ENCODE data around the gene CHST10. TPM values are rescaled to one million over a fixed set of nuclear protein-coding genes. Genes with fewer than 3 reads are reported as not detected.

The CHST10 gene
- total RNA-seq, 2 donors from 2014 or later: 3.3 to 9.9 TPM

DNA sequence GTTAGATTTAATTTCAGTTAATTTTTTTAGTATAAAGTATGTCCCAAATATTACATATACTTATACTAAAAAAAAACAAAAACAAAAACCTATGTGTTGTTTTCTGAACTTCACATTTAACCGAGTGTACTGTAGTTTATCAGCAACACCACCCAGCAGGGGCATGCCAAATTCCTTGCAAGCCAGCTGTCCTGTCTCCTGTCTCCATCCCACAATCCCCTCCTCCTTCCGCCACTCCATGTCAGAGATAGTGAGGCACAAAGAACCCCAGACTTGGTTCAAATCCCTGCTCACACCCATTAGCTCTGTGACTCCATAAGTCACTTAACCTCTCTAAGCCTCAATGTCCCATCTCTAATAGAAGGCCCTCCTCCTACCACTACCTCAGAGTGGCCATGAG lies 9.4 kb downstream of the CHST10 start:
- H3K27me3 Mint-ChIP-seq: no peaks in the 10 kb centered on the region
- no peaks in the 10 kb centered on the region for H3K36me3 Mint-ChIP-seq (ENCODE audit: low read depth)
- no peak for ATAC-seq (replicated peaks)
- H3K4me3 Mint-ChIP-seq: no peak overlapping the region
- H3K27ac Mint-ChIP-seq: no peak overlapping the region
- H3K4me1 Mint-ChIP-seq: no peaks in the 10 kb centered on the region
- no peaks in the 10 kb centered on the region for H3K9me3 Mint-ChIP-seq

DNA sequence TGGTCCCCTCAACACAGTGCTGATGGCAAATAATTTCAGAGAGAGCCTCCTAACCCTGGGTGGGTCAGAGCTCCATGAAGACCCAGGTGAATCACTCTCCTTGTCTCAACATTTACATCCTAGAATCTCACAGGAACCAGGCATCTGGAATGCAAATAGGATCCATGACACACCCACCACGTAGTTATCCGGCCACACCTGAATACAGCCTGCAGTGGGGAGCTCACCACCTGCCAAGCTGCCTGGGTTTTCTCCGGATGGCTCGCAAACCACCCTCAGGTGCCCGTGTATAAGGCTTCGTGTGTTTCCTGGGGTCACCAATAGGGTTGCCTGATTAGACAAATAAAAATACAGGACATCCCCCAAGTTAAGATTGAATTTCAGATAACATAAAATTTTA lies 9.9 kb downstream of the CHST10 start:
- ATAC-seq (replicated peaks): no peak
- Mint-ChIP-seq H3K4me1 (no peaks in the 10 kb centered on the region), H3K9me3 (no peaks in the 10 kb centered on the region), H3K4me3 (no peak overlapping the region), H3K27me3 (no peaks in the 10 kb centered on the region), H3K27ac (no peak overlapping the region), H3K36me3 (ENCODE audit: low read depth) (no peaks in the 10 kb centered on the region)

DNA sequence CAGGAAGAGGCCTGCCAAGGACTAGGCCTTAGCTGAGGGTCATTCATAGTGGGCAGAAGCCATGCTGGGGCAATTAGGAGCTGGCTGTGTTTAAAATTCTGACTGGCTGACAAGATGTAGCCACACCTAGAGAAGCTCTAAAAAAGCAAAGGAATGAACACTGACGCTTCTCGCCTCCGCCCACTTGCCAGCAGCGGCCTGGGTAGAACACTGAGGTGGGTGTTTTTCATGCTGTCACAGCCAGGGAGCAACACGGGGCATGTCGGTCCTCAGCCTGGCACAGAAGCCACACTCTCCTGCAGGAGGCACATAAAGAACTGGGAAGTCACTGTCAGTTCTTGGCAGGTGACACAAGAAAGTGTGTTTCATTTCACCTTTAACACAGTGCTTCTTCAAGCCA lies 10.4 kb downstream of the CHST10 start:
- no peak overlapping the region for H3K27ac Mint-ChIP-seq
- H3K36me3 Mint-ChIP-seq (ENCODE audit: low read depth): no peaks in the 10 kb centered on the region
- no peak for ATAC-seq (replicated peaks)

DNA sequence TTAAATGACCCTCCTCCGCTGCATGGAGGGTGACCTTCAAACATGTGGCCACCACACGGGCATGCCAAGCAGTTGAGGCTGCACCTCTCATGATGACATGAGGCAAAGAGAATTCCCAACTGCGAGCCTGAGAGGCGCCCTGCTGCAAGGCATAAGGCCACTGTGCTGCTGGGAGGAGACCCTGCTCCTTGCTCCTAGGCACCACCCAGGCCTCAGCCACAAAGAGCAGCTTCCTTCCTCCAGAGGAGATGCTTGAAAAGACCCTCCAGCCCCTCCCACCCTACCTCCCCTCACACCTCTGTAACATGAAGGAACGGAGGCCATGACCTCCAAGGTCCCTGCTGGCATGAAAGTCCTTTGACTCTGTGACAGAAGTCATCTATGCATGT lies 11.4 kb downstream of the CHST10 start:
- Mint-ChIP-seq H3K4me3 (no peak overlapping the region), H3K27ac (no peak overlapping the region), H3K9me3 (no peaks in the 10 kb centered on the region), H3K36me3 (ENCODE audit: low read depth) (no peaks in the 10 kb centered on the region), H3K4me1 (no peaks in the 10 kb centered on the region), H3K27me3 (no peaks in the 10 kb centered on the region)
- ATAC-seq (replicated peaks): no peak

More for the DNA sequence above, 10.4 kb downstream of the CHST10 start:
- no peaks in the 10 kb centered on the region for H3K27me3 Mint-ChIP-seq
- no peaks in the 10 kb centered on the region for H3K9me3 Mint-ChIP-seq
- no peak overlapping the region for H3K4me3 Mint-ChIP-seq
- no peaks in the 10 kb centered on the region for H3K4me1 Mint-ChIP-seq

DNA sequence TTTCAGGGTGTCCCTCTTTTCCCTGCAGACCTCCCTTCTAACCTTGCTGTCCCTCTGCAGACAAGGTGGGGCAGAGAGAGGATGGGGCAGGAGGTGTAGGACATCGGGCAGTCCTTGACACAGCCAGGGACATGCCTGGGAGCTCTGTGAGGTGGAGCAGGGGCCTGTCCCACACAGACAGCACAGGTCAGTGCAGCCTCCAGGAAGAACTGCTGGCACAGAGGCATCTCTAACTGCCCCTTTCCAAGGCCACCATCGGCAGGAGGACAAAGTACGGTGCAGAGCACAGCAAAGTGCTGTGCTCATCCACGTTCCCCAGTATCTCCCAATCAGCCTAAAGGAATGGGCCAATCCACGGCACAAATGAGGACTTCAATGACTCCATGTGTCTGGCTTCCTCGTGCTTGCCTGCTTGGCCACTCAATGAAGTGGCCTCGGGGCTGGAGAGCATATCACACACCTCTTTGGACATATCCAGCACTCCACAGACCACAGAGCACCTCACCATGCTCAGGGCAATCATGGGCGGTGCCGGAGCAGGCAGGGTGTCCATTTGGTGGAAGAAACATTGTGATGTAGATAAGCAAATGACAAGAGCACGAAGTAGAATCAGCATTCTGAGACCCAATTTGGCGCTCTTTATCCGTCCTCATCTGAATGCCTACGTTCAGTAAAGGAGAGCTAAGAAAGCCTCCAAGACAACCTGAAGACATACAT lies 11.9 kb downstream of the CHST10 start:
- Mint-ChIP-seq H3K4me1 (no peaks in the 10 kb centered on the region), H3K36me3 (ENCODE audit: low read depth) (no peaks in the 10 kb centered on the region), H3K27ac (no peak overlapping the region), H3K9me3 (no peaks in the 10 kb centered on the region), H3K4me3 (no peak overlapping the region), H3K27me3 (no peaks in the 10 kb centered on the region)
- no peak for ATAC-seq (replicated peaks)

DNA sequence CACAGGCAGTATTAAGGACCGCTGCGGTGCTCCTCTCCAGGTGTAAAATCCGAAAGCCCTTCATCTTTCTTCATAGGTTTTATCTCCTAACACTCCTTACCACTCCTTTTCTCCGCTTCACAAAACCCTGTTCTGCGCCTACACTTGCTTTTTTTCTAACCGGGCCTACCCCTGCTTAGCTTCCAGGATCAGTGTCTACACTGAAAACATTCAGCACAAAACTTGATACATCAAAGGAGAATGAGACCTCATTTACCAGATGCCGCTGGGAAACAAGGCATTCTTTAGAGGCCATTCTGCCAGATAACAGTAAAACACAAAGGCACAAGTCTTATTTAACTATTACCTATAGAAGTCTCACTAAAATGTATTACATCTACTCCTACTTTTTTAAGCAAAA lies 13.1 kb downstream of the CHST10 start:
- no peak for ATAC-seq (replicated peaks)
- H3K9me3 Mint-ChIP-seq: no peaks in the 10 kb centered on the region
- no peaks in the 10 kb centered on the region for H3K4me1 Mint-ChIP-seq
- no peaks in the 10 kb centered on the region for H3K27me3 Mint-ChIP-seq
- no peaks in the 10 kb centered on the region for H3K36me3 Mint-ChIP-seq (ENCODE audit: low read depth)
- H3K4me3 Mint-ChIP-seq: no peak overlapping the region
- no peak overlapping the region for H3K27ac Mint-ChIP-seq

DNA sequence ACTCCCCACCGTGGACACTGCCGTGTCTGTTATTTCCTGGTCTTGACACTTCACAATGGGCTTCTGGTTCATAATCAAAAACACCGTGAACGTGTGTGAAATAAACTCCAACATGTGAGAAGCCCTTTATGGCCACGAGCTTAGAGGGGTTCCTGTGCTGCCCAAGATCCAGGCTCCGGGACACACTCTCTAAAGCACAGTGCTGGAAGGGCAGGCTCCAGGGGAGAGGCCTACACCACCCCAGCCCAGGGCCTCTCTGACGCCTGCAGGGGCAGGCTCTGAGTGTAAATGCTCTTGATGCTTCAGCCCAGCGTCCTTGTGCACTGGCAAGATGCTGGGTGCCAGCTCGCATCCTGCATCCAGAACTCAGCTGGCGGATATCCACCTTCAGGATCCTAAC lies 13.7 kb downstream of the CHST10 start:
- Mint-ChIP-seq H3K27me3 (no peaks in the 10 kb centered on the region), H3K27ac (no peak overlapping the region), H3K9me3 (no peaks in the 10 kb centered on the region), H3K4me3 (no peak overlapping the region), H3K4me1 (no peaks in the 10 kb centered on the region), H3K36me3 (ENCODE audit: low read depth) (no peaks in the 10 kb centered on the region)
- no peak for ATAC-seq (replicated peaks)

DNA sequence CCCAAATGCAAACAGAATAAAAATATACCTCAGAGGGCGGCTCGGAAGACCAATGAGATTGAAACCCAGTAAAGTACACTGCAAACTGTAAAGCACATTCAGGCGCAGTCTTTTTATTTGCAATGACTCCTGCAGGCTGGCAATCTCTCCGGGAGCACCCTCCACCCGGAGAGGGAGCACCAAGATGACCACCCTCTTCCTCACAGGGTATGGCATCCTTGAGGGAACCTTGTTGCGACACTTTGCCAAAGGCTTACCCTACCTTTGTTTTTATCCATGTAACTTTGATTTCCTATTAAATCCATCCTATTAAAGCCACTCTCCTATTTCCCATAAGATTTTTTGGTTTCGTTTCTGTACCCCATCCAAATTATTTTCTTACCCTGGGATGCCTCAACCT lies 16.2 kb downstream of the CHST10 start:
- no peaks in the 10 kb centered on the region for H3K27me3 Mint-ChIP-seq
- no peaks in the 10 kb centered on the region for H3K36me3 Mint-ChIP-seq (ENCODE audit: low read depth)
- H3K27ac Mint-ChIP-seq: no peak overlapping the region
- no peaks in the 10 kb centered on the region for H3K4me1 Mint-ChIP-seq
- no peak overlapping the region for H3K4me3 Mint-ChIP-seq
- no peaks in the 10 kb centered on the region for H3K9me3 Mint-ChIP-seq
- ATAC-seq (replicated peaks): no peak

DNA sequence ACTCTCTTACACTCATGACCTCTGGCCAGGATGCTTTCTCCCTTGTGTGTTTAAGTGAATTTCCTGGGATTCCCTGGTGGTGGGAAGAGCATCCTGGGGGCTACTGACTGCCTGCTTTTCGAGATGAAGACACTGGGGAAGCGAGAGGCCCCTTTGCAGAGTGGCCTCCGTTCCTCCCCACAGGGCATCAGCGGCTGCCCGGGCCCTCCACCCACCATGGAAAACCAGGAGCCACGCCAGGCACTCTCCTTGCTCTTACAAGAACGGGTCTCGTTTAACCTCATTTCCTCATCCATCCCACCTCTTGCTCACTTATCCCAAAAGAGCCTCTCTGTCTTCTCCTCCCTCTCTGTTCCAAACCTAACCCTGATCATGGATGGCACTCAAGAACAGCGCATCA lies 17.8 kb downstream of the CHST10 start:
- Mint-ChIP-seq H3K27ac (no peak overlapping the region), H3K4me1 (no peaks in the 10 kb centered on the region), H3K4me3 (no peak overlapping the region), H3K36me3 (ENCODE audit: low read depth) (no peaks in the 10 kb centered on the region), H3K9me3 (no peaks in the 10 kb centered on the region), H3K27me3 (no peaks in the 10 kb centered on the region)
- ATAC-seq (replicated peaks): no peak

DNA sequence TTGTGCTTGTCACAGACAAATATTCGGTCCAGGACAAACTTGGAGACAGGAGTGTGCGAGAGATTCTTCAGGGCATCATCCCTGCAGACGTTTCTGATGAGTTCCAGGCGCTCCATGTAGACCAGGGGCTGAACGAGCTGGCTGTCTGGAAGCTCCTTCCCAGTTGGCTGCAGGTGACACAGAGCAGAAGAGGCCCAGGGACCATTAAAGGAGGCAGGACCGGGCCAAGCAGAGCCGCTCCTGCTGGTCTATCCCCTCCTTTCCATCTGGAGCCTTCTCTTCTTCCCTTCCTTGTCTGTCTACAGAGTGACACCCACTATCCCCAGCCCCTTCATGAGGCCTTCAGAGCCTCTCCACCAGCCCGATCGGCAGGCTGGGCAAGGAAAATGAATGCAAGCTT lies 19.5 kb downstream of the CHST10 start:
- H3K4me1 Mint-ChIP-seq: no peaks in the 10 kb centered on the region
- peaks cover 8% of the 10 kb centered on the region for H3K36me3 Mint-ChIP-seq (ENCODE audit: low read depth)
- H3K9me3 Mint-ChIP-seq: no peaks in the 10 kb centered on the region
- H3K27ac Mint-ChIP-seq: no peak overlapping the region
- no peak overlapping the region for H3K4me3 Mint-ChIP-seq
- no peak for ATAC-seq (replicated peaks)
- H3K27me3 Mint-ChIP-seq: no peaks in the 10 kb centered on the region

DNA sequence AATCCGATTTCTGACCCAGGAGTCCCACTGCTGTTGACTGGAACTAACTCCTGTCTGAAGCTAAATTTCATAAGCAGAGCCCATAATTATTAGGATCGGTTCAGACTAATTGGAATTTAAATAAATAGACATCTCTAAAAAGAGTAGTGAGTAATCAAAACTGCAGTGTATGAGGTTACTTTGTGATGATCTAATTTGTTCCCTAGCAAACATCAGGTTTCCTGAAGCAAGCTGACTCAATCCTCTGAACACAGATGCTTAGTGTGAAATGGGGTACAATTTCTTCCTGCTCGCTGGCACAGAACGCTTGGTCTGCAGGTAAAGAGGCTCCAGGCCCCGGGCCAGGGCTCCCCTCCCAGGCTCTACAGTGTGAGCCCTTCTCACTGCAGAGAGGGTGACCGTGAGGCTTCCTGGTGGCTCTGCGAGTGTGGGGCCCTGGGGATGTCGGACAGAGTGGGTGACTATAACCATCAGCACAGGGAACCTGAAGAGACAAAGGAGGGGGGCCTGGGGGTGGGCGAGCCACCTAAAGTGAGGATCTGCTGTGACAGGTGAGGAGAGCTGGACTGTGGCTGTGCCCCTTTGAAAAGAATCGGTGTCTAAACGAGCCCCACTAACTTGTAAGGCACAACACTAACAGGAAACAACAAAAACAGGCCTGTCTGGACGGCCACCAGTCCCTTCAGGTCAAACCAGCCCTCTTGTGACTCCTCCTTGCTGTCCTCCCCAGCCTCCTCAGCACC lies 20.2 kb downstream of the CHST10 start:
- Mint-ChIP-seq H3K4me1 (no peaks in the 10 kb centered on the region), H3K36me3 (ENCODE audit: low read depth) (peaks cover 8% of the 10 kb centered on the region), H3K27me3 (no peaks in the 10 kb centered on the region), H3K9me3 (no peaks in the 10 kb centered on the region), H3K27ac (no peak overlapping the region), H3K4me3 (no peak overlapping the region)
- no peak for ATAC-seq (replicated peaks)

DNA sequence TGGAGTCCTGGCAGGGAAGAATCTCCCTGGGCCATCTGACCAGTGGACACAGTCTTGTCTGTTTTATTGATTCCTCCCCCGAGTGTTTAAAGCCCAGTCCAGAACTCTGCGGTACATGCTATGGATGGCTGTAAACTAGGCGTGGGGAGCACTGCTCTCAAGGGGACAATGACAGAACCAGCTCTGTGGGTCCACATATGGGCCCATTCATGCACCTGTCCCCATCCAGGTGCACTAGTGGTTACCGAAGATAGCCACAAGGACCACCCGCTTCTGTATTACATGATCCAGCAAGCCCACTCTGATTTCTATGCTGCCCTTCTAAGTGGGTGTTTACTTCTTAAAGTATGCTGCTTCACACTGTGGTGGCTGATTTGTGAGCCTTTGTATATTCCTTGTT lies 21.0 kb downstream of the CHST10 start:
- H3K27ac Mint-ChIP-seq: no peak overlapping the region
- no peak for ATAC-seq (replicated peaks)
- H3K27me3 Mint-ChIP-seq: no peaks in the 10 kb centered on the region
- no peak overlapping the region for H3K4me3 Mint-ChIP-seq
- H3K4me1 Mint-ChIP-seq: no peaks in the 10 kb centered on the region
- H3K9me3 Mint-ChIP-seq: no peaks in the 10 kb centered on the region
- peaks cover 8% of the 10 kb centered on the region for H3K36me3 Mint-ChIP-seq (ENCODE audit: low read depth)

DNA sequence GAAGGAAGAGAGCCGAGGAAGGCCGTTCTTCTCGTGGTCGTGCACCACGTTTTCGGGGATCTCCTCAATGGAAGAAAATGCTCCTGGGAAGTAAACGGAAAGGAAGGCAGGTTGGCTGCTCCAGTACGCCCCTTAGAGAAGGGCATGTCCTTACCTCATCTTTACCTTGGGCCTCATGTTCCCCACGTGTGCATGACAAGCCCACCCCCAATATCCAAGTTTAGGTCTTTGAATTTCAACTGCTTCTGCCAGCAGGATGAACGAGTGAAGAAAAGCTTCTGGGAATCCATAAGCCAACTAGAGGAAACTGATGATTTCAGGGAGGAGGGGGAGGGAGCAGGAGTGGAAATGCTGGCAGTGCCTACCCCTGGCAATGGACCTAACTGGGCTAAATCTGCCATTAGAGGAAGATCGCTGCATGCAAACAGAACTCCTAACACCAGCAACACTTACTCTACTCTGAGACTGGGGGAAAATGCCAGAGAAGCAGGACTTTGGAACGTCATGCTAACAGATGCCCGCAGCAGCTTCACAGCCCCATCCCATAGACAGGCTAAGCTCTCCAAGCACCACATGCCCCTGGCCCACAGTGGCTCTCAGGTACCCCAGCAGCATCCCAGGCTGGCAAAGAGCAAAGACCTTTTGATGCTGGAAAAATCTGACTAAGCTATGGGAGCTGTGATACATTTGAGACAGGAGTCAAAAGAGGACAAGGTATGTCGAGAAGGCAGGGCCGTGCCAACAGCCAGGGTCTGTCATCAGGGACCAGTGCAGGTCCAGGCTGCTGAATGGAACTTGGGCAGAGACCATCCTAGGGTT lies 21.7 kb downstream of the CHST10 start:
- H3K27me3 Mint-ChIP-seq: no peaks in the 10 kb centered on the region
- H3K27ac Mint-ChIP-seq: no peak overlapping the region

DNA sequence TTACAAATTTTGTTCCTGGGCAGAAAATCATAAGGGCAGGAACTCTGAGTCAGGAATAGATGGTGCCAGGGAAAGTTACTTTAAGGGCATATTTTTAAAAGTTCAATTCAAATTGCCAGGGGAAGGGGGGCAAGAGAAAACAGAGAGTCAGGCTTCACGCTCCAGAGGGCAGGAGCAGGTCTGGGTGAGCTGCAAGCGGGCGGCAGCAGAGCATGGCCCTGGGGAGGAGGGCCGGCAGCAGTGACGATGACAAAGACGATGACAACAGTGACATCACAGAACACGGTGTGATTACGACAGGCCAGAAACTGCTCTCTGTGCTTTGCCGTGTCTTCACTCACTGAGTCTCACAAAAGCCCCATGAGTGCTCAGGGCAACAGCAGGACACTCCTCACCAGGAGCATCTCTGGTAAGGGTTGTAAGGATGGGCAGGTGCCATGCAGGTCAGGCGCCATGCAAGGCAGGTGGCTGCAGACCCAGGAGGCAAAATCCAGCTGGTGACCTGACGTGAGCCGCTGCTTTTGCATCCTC lies 23.3 kb downstream of the CHST10 start:
- Mint-ChIP-seq H3K36me3 (ENCODE audit: low read depth) (peaks cover 8% of the 10 kb centered on the region), H3K4me3 (no peak overlapping the region), H3K27me3 (no peaks in the 10 kb centered on the region), H3K9me3 (no peaks in the 10 kb centered on the region), H3K4me1 (no peaks in the 10 kb centered on the region), H3K27ac (no peak overlapping the region)
- no peak for ATAC-seq (replicated peaks)

More for the DNA sequence above, 21.7 kb downstream of the CHST10 start:
- Mint-ChIP-seq H3K36me3 (ENCODE audit: low read depth) (peaks cover 8% of the 10 kb centered on the region), H3K9me3 (no peaks in the 10 kb centered on the region), H3K4me1 (no peaks in the 10 kb centered on the region), H3K4me3 (no peak overlapping the region)
- ATAC-seq (replicated peaks): no peak

All from activated T-helper 17 cell treated with anti-CD3 and anti-CD28 coated beads, Interleukin-2, amount 50 U/mL, for 72 hours (primary cell).